ENCODE results near the gene PHF20. TPM values are rescaled to one million over a fixed set of nuclear protein-coding genes. Genes with fewer than 3 reads are reported as not detected.
"Not testable (repeated sequence)": the region's sequence is repeated elsewhere in the genome, so short reads cannot be mapped to it uniquely, and the experiment has no call there.

The PHF20 gene
- total RNA-seq, 1 experiment from 2014 or later = 56.7 TPM

- Mint-ChIP-seq H3K27me3 (ENCODE audit: unreplicated experiment) (peaks cover 2% of the 10 kb centered on the region), H3K36me3 (ENCODE audit: insufficient read depth, unreplicated experiment) (no peaks in the 10 kb centered on the region), H3K4me3 (ENCODE audit: low read depth, unreplicated experiment) (no peak overlapping the region), H3K4me1 (ENCODE audit: low read depth, unreplicated experiment) (peaks cover 11% of the 10 kb centered on the region), H3K9me3 (ENCODE audit: low read depth, unreplicated experiment) (no peaks in the 10 kb centered on the region), H3K27ac (ENCODE audit: unreplicated experiment) (no peak overlapping the region)
- intact Hi-C loops (cut with micrococcal nuclease; ENCODE audit: unreplicated experiment) = loop anchor here (1.0 to 10.0 kb wide), 4 partner anchors 42 to 440 kb away; no protein-coding TSS in a partner anchor
- no TSS peak for BruUV-seq (replicated peaks)
- DNase-seq = peak; percentile 97
- TF ChIP-seq CTCF (IDR thresholded peaks at IDR 0.05; ENCODE audit: unreplicated experiment) = peak; percentile 97
- CTCF ChIA-PET = interaction anchor here (0.6 to 5.5 kb wide), 20 partner anchors 13 to 208 kb away, joined by 3 to 259 read pairs (median 4); partner anchors contain the start of gene SCAND1
Measured at GRCh38 chr20:35994994-35995453, 223.2 kb downstream of the PHF20 start.

GRCh38 chr20:35996492-35996891 is 224.7 kb downstream of the PHF20 start:
- H3K4me3 Mint-ChIP-seq (ENCODE audit: low read depth, unreplicated experiment); BruUV-seq (replicated peaks); H3K9me3 Mint-ChIP-seq (ENCODE audit: low read depth, unreplicated experiment); H3K27ac Mint-ChIP-seq (ENCODE audit: unreplicated experiment); H3K27me3 Mint-ChIP-seq (ENCODE audit: unreplicated experiment); H3K36me3 Mint-ChIP-seq (ENCODE audit: insufficient read depth, unreplicated experiment); DNase-seq: not testable (repeated sequence)
- H3K4me1 Mint-ChIP-seq (ENCODE audit: low read depth, unreplicated experiment) = peaks cover 11% of the 10 kb centered on the region
- intact Hi-C loops (cut with micrococcal nuclease; ENCODE audit: unreplicated experiment) = loop anchor here (5.0 to 10.0 kb wide), 2 partner anchors 41 to 438 kb away; no protein-coding TSS in a partner anchor
- CTCF ChIA-PET = interaction anchor here (0.6 to 5.5 kb wide), 2 partner anchors 142 to 443 kb away, joined by 4 to 259 read pairs; no protein-coding TSS in a partner anchor

Other genes with a start within 250 kb of the PHF20 start
- not detected in 2 replicates for gene C20orf173, start 242.4 kb upstream of the PHF20 start, total RNA-seq (2022)
- 392 and 411 TPM in 2 replicates for gene ERGIC3, start 229.9 kb upstream of the PHF20 start, total RNA-seq (2022)
- 7.7 and 15.9 TPM in 2 replicates for gene SPAG4, start 156.2 kb upstream of the PHF20 start, total RNA-seq (2022)
- 458 and 505 TPM in 2 replicates for gene CPNE1, start 107.1 kb upstream of the PHF20 start, total RNA-seq (2022)
- gene RBM12, start 107.1 kb upstream of the PHF20 start, total RNA-seq (2022) = 125 and 133 TPM in 2 replicates
- gene NFS1, start 72.7 kb upstream of the PHF20 start, total RNA-seq (2022) = 44.6 and 53.0 TPM in 2 replicates
- gene ROMO1, start 72.6 kb upstream of the PHF20 start, total RNA-seq (2022) = 230 and 267 TPM in 2 replicates
- 422 and 479 TPM in 2 replicates for gene RBM39, start 29.8 kb upstream of the PHF20 start, total RNA-seq (2022)
- 83.5 and 88.6 TPM in 2 replicates for gene SCAND1, start 182.5 kb downstream of the PHF20 start, total RNA-seq (2022)
- 5.0 and 5.6 TPM in 2 replicates for gene CNBD2, start 196.6 kb downstream of the PHF20 start, total RNA-seq (2022)